ENCODE results near the gene CLCA2. TPM values are rescaled to one million over a fixed set of nuclear protein-coding genes. Genes with fewer than 3 reads are reported as not detected.

The CLCA2 gene
- total RNA-seq, 1 experiment from 2014 or later = not detected

- Histone ChIP-seq H3K4me1 (ENCODE audit: control insufficient read depth, insufficient read depth, low read length) (no peaks in the 10 kb centered on the region), H3K4me3 (ENCODE audit: low read depth in 2 of 2, low read length in 2 of 2) (no peak overlapping the region), H3K27ac (ENCODE audit: low read length) (no peak overlapping the region), H3K9me3 (ENCODE audit: control insufficient read depth, insufficient read depth, low read depth, low read length) (no peaks in the 10 kb centered on the region), H3K27me3 (ENCODE audit: control insufficient read depth, insufficient read depth, low read length) (peaks cover 14% of the 10 kb centered on the region), H3K36me3 (ENCODE audit: control insufficient read depth, insufficient read depth, low read length) (no peaks in the 10 kb centered on the region)
- ChIA-PET CTCF (no interaction called here), POLR2A (no interaction called here)
- in situ Hi-C loops (cut with HindIII; ENCODE audit: low pct_unique_long_range_greater_than_20kb, low sequenced_read_pairs) = no loop called here
- DNase-seq (ENCODE audit: low read depth, low spot score) (no peak), ATAC-seq (no peak)
- no TSS peak for BruUV-seq (replicated peaks)
- TF ChIP-seq SIN3A (IDR thresholded peaks at IDR 0.05; ENCODE audit: borderline replicate concordance, insufficient read depth, low read depth, low read length) = no peak
- TF ChIP-seq POLR2AphosphoS5 (IDR thresholded peaks at IDR 0.05; ENCODE audit: low read depth, low read length) = no peak
- no peak for TF ChIP-seq REST (IDR thresholded peaks at IDR 0.05; ENCODE audit: insufficient read depth in 1 of 2, low read depth in 2 of 2, low read length in 1 of 2)
- TF ChIP-seq TCF7L2 (IDR thresholded peaks at IDR 0.05; ENCODE audit: low read depth, low read length) = no peak
- no peak; the same call in 1 of the 2 replicates for TF ChIP-seq CTCF (IDR thresholded peaks at IDR 0.05)
- intact Hi-C loops (cut with micrococcal nuclease; ENCODE audit: unreplicated experiment) = no loop called here
These were observed 29.7 kb downstream of the CLCA2 start for GRCh38 chr1:86453664-86454063.

- no peaks in the 10 kb centered on the region for H3K4me1 ChIP-seq (ENCODE audit: control insufficient read depth, insufficient read depth, low read length)
- peaks cover 14% of the 10 kb centered on the region for H3K27me3 ChIP-seq (ENCODE audit: control insufficient read depth, insufficient read depth, low read length)
- no peaks in the 10 kb centered on the region for H3K9me3 ChIP-seq (ENCODE audit: control insufficient read depth, insufficient read depth, low read depth, low read length)
- BruUV-seq (replicated peaks) = no TSS peak
- H3K4me3 ChIP-seq (ENCODE audit: low read depth in 2 of 2, low read length in 2 of 2) = no peak overlapping the region
- TF ChIP-seq REST (IDR thresholded peaks at IDR 0.05; ENCODE audit: insufficient read depth in 1 of 2, low read depth in 2 of 2, low read length in 1 of 2) = no peak
- no peak for TF ChIP-seq POLR2AphosphoS5 (IDR thresholded peaks at IDR 0.05; ENCODE audit: low read depth, low read length)
- no peak for TF ChIP-seq SIN3A (IDR thresholded peaks at IDR 0.05; ENCODE audit: borderline replicate concordance, insufficient read depth, low read depth, low read length)
- TF ChIP-seq CTCF (IDR thresholded peaks at IDR 0.05) = no peak
- no peak for TF ChIP-seq TCF7L2 (IDR thresholded peaks at IDR 0.05; ENCODE audit: low read depth, low read length)
- ChIA-PET POLR2A (no interaction called here), CTCF (no interaction called here)
- DNase-seq (ENCODE audit: low read depth, low spot score) (no peak), ATAC-seq (no peak)
- H3K27ac ChIP-seq (ENCODE audit: low read length) = no peak overlapping the region
- intact Hi-C loops (cut with micrococcal nuclease; ENCODE audit: unreplicated experiment) (no loop called here), in situ Hi-C loops (cut with HindIII; ENCODE audit: low pct_unique_long_range_greater_than_20kb, low sequenced_read_pairs) (no loop called here)
- no peaks in the 10 kb centered on the region for H3K36me3 ChIP-seq (ENCODE audit: control insufficient read depth, insufficient read depth, low read length)
These were observed 31.1 kb downstream of the CLCA2 start for GRCh38 chr1:86455073-86455472.

All from Panc1 (cell line).